Uterus (tissue), 4 donors: Measurements from ENCODE around the gene SPOCK1. TPM values are rescaled to one million over a fixed set of nuclear protein-coding genes. Genes with fewer than 3 reads are reported as not detected.

Experiments used
- DNase-seq, 2 donors: peaks; one replicate each; pipeline ENCODE4 v3.0.0-alpha.2; 2019 to 2020
- H3K27ac ChIP-seq, 2 donors: fragments of 200-600 bp; sonication (generic); 1 replicate in 1 of 2; 2 replicates in 1 of 2; pipeline ENCODE4 v1.5.1; 2016 to 2018
- H3K27me3 ChIP-seq, 2 donors: fragments of 200-600 bp; sonication (generic); one replicate each; pipeline ENCODE4 v1.5.1; 2018 to 2019; ENCODE audit warnings: control low read depth in 1 of 2
- H3K36me3 ChIP-seq, 2 donors: fragments of 200-600 bp; sonication (generic); one replicate each; pipeline ENCODE4 v1.5.1; 2019; ENCODE audit warnings: control low read depth in 1 of 2
- H3K4me1 ChIP-seq, 2 donors: fragments of 200-600 bp; sonication (generic); one replicate each; pipeline ENCODE4 v1.5.1; 2018 to 2019; ENCODE audit warnings: control low read depth in 1 of 2
- H3K4me3 ChIP-seq, 2 donors: fragments of 200-600 bp; sonication (generic); 1 replicate in 1 of 2; 2 replicates in 1 of 2; pipeline ENCODE4 v1.5.1; 2018 to 2019; ENCODE audit warnings: mild to moderate bottlenecking in 1 of 2
- H3K9me3 ChIP-seq, 2 donors: fragments of 200-600 bp; sonication (generic); one replicate each; pipeline ENCODE4 v1.5.1; 2019; ENCODE audit warnings: control low read depth in 1 of 2
- CTCF ChIP-seq, 4 experiments: fragments of 200-600 bp in 2 of 4; fragments of 450-650 bp in 2 of 4; sonication (generic) in 2 of 4; IDR thresholded peaks; one replicate each; pipeline ENCODE4 v1.5.1; 2016 to 2019; ENCODE audit warnings: antibody characterized with exemption in 4 of 4, mild to moderate bottlenecking in 2 of 4, moderate library complexity in 1 of 4
- POLR2A ChIP-seq, 2 donors: fragments of 450-650 bp; IDR thresholded peaks; one replicate each; pipeline ENCODE4 v1.6.1; 2016; ENCODE audit warnings: antibody characterized with exemption in 2 of 2, mild to moderate bottlenecking in 1 of 2, moderate library complexity in 1 of 2
- intact Hi-C: fragments of 100-400 bp; cut with DNase I; formaldehyde crosslinking; loops from one replicate; pipeline ENCODE4 v1.15.1; 2023; ENCODE audit warnings: low total_unique reads
- total RNA-seq, 4 donors: library from RNA; depleted of rRNA in 3 of 4; stranded (reverse); fragments of >200 nt in 3 of 4; gene quantifications; one replicate each; pipeline versions ENCODE4 v1.1.0 to v1.2.4, GENCODE V29; 2014 to 2023
- donor health status: DM: yes; HTN: yes; CAD: no.

The SPOCK1 gene
- total RNA-seq, 4 donors from 2014 or later = 31.8 to 131 (median 45.1) TPM

GRCh38 chr5:136992796-136993489 lies 506.2 kb downstream of the SPOCK1 start:
- H3K27me3 ChIP-seq = no peaks in the 10 kb centered on the region
- no peak overlapping the region for H3K4me3 ChIP-seq
- intact Hi-C loops = no loop called here
- no peaks in the 10 kb centered on the region for H3K9me3 ChIP-seq
- no peaks in the 10 kb centered on the region for H3K4me1 ChIP-seq
- H3K36me3 ChIP-seq = no peaks in the 10 kb centered on the region
- H3K27ac ChIP-seq = no peak overlapping the region
- TF ChIP-seq POLR2A (IDR thresholded peaks at IDR 0.05) (no peak), CTCF (IDR thresholded peaks at IDR 0.05) (no peak)
- DNase-seq = no peak

- no peak for DNase-seq
- Histone ChIP-seq H3K36me3 (no peaks in the 10 kb centered on the region), H3K4me1 (no peaks in the 10 kb centered on the region), H3K27ac (no peak overlapping the region), H3K9me3 (no peaks in the 10 kb centered on the region), H3K4me3 (no peak overlapping the region), H3K27me3 (no peaks in the 10 kb centered on the region)
- intact Hi-C loops = no loop called here
- TF ChIP-seq CTCF (IDR thresholded peaks at IDR 0.05) = no peak
- TF ChIP-seq POLR2A (IDR thresholded peaks at IDR 0.05) = no peak
These were observed 513.2 kb downstream of the SPOCK1 start for GRCh38 chr5:136985785-136986475.

- H3K4me3 ChIP-seq = no peak overlapping the region
- intact Hi-C loops = no loop called here
- H3K27ac ChIP-seq = no peak overlapping the region
- TF ChIP-seq CTCF (IDR thresholded peaks at IDR 0.05) (no peak), POLR2A (IDR thresholded peaks at IDR 0.05) (no peak)
- no peak for DNase-seq
- H3K36me3 ChIP-seq = no peaks in the 10 kb centered on the region
- no peaks in the 10 kb centered on the region for H3K9me3 ChIP-seq
- no peaks in the 10 kb centered on the region for H3K27me3 ChIP-seq
- no peaks in the 10 kb centered on the region for H3K4me1 ChIP-seq
These were observed 514.2 kb downstream of the SPOCK1 start for GRCh38 chr5:136984772-136985446.

GRCh38 chr5:136981936-136982335 lies 517.2 kb downstream of the SPOCK1 start:
- no peaks in the 10 kb centered on the region for H3K9me3 ChIP-seq
- DNase-seq = no peak
- no peaks in the 10 kb centered on the region for H3K36me3 ChIP-seq
- H3K27ac ChIP-seq = no peak overlapping the region
- no peak overlapping the region for H3K4me3 ChIP-seq
- intact Hi-C loops = no loop called here
- H3K4me1 ChIP-seq = no peaks in the 10 kb centered on the region
- TF ChIP-seq CTCF (IDR thresholded peaks at IDR 0.05) = no peak
- TF ChIP-seq POLR2A (IDR thresholded peaks at IDR 0.05) = no peak
- H3K27me3 ChIP-seq = no peaks in the 10 kb centered on the region

GRCh38 chr5:136979131-136979530 lies 520.0 kb downstream of the SPOCK1 start:
- Histone ChIP-seq H3K4me3 (no peak overlapping the region), H3K9me3 (no peaks in the 10 kb centered on the region), H3K27me3 (no peaks in the 10 kb centered on the region), H3K4me1 (no peaks in the 10 kb centered on the region), H3K36me3 (no peaks in the 10 kb centered on the region), H3K27ac (no peak overlapping the region)
- no peak for DNase-seq
- intact Hi-C loops = no loop called here
- no peak for TF ChIP-seq CTCF (IDR thresholded peaks at IDR 0.05)
- TF ChIP-seq POLR2A (IDR thresholded peaks at IDR 0.05) = no peak
